CD4-positive, alpha-beta T cell treated with Interleukin-21 for 1 hour (primary cell): ENCODE results near the gene ISL2.
"Not testable (repeated sequence)": the region's sequence is repeated elsewhere in the genome, so short reads cannot be mapped to it uniquely, and the experiment has no call there.

ENCODE experiments used
- DNase-seq: peaks from one replicate; pipeline ENCODE4 v3.0.0-alpha.2; 2020

Gene ISL2

GRCh38 chr15:76336254-76337058, at the start of gene ISL2:
Gene ISL2 (plus strand): TSS chr15:76336773. CDS start chr15:76336884, 111 bp downstream.
- peak; percentile 72 for DNase-seq

GRCh38 chr15:76289582-76289981, 47.0 kb upstream of the ISL2 start:
- DNase-seq = no peak

DNA sequence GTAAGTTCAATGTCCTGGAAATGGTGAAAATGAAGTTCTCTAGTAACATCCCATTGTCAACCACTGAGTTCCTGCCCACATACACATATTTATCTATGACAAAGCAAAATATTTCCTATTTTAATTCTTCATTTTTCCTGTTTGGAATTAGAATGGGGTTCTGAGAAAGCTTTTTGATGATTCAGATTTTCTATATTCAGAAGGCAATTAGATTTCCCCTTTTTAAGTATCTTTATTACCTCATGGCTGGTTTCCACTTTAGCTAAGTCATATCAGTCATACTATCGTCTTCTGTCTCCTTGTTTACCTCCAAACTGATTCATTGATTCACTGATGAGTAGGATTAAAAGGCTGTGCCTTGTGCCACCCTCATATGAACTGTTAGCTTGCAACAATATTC, 43.2 kb upstream of the ISL2 start:
- no peak for DNase-seq

DNA sequence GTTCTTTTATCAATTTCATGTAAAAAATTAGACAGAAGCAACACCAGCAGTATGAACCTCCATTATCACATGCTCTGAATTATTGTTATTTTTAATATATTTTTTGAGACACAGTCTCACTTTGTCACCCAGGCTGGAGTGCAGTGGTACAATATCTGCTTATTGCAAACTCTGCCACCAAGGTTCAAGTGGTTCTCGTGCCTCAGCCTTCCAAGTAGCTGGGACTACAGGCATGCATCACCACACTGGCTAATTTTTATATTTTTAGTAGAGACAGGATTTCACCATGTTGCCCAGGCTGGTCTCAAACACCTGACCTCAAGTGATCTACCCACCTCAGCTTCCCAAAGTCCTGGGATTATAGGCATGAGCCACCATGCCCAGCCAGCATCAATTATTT, 42.1 kb upstream of the ISL2 start:
- DNase-seq = not testable (repeated sequence)

DNA sequence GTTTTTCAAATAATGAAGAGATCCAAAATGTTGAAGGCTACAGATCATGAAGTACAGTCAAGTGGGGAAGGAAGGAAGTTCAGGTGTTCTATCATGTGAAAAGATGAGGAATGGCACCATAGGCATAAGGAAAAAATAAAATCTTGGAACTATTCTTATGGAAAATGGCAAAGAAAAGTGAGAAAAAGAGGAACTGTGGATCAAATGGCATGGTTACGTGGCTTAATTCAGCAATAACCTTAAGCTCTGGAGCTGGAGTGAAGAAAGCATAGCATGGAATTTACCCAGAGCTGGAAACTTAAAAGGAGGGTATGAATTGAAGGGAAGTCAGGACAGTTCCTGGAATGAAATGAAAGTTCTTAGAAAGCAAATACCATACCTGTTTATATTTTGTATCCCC, 39.7 kb upstream of the ISL2 start:
- DNase-seq = no peak

- not testable (repeated sequence) for DNase-seq
Measured at GRCh38 chr15:76297951-76298350, 38.6 kb upstream of the ISL2 start.

- no peak for DNase-seq
Measured at GRCh38 chr15:76298986-76299385, 37.6 kb upstream of the ISL2 start.

DNA sequence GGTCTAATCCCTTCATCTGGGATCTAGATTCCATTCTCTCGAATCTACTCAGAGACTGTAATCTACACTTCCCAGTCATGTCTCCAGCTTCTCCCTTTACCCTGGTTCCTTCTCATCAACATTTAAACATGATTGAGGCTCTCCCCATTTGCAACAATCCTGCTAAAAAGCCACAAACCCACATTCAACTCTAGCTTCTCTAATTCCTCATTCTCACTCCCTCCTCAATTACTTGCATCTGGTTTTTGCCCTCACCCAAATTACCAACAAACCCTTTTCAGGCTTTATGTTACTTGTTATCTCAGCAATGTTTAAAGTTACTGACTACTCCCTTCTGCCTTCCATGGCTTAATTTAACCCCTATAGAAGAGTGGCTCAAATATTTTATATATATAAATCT, 36.8 kb upstream of the ISL2 start:
- DNase-seq = no peak

DNA sequence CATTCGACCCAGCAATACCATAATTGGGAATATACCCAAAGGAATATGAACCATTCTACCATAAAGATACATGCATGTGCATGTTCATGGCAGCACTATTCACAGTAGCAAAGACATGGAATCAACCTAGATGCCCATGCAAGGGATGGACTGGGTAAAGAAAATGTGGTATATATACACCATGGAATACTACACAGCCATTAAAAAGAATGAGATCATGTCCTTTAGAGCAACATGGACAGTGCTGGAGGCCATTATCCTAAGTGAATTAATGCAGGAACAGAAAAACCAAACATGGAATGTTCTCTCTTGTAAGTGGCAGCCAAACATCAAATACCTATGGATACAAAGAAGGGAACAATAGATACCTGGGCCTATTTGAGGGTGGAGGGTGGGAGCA, 32.7 kb upstream of the ISL2 start:
- no peak for DNase-seq

DNA sequence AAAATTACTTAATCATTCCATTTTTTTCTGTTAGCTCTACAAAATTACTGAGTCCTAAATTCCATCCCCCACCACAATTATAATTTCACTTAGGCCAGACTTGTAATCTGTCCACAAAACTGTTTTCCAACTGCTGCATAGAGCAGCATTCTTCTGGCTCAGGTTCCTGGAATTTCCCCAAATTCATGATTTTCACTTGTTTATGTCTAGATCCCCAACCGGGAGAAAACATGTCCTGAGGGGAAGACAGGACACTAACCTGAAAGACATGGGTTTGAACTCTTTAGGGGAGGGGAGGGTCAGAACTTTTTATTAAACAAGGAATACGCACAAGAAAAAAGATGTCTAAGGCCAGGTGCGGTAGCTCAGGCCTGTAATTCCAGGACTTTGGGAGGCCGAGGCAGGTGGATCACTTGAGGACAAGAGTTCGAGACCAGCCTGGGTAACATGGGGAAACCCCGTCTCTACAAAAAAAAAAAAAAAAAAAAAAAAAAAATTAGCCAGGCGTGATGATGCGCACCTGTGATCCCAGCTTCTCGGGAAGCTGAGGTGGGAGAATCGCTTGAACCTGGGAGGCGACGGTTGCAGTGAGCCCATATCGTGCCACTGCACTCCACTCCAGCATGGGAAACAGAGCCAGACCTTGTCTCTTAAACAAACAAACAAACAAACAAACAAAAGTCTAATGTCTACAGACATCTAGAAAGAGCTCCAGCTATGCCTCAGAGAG, 26.8 kb upstream of the ISL2 start:
- DNase-seq = no peak

GRCh38 chr15:76310475-76311099, 26.0 kb upstream of the ISL2 start:
- peak; percentile 27 for DNase-seq

DNA sequence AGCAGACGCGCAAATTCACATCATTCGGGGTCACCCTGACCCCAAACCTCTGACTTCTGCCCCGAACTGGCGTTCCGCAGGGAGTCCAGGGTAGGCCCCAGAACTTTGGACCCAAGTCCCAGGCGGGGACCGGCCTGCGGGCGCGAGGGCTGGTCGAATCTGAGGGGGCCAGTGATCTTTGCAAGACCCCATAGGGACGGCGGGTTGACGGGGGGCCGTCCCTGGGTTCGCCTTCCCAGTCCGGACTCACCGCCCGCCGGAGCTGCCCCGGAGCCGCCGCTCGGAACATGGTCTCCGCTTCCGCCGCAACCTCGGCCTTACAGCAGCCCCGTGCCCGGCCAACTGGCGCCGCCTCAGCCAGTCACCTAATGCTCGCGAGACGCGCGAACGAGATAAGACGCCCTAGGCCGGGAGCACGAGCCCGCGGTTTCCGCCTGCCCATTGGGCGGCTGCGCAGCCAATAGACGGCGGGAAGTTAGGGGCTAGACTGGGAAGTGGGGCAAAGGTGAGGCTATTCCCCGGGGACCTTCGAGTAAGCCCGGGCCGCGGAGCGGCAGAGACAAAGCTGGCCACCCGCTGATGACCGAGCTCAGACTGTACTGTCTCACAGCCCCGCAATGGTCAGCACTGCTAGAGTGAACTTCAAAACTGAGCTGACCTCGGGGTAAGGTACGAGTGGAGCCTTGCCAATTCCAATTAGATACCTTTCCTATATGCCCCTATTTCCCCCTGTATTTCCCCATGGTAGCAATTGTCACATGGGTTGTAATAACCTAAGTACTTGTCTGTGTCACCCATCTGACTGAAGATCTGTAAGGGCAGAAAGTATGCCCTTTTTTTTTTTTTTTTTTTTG, 25.2 kb upstream of the ISL2 start, which contains the start of gene ETFA:
Gene ETFA (minus strand): TSS at position 370 of the 854 bp plus-strand sequence. CDS start 81 bp downstream, at position 289.
- DNase-seq = peak; percentile 92

- no peak for DNase-seq
Measured at GRCh38 chr15:76312540-76313174, 23.9 kb upstream of the ISL2 start.

- not testable (repeated sequence) for DNase-seq
Measured at GRCh38 chr15:76313175-76313567, 23.4 kb upstream of the ISL2 start.

- no peak for DNase-seq
Measured at GRCh38 chr15:76313731-76314130, 22.8 kb upstream of the ISL2 start.

- no peak for DNase-seq
Measured at GRCh38 chr15:76320012-76320411, 16.6 kb upstream of the ISL2 start.

- DNase-seq = no peak
Measured at GRCh38 chr15:76321171-76321570, 15.4 kb upstream of the ISL2 start.

- DNase-seq = no peak
Measured at GRCh38 chr15:76321602-76322001, 15.0 kb upstream of the ISL2 start.

DNA sequence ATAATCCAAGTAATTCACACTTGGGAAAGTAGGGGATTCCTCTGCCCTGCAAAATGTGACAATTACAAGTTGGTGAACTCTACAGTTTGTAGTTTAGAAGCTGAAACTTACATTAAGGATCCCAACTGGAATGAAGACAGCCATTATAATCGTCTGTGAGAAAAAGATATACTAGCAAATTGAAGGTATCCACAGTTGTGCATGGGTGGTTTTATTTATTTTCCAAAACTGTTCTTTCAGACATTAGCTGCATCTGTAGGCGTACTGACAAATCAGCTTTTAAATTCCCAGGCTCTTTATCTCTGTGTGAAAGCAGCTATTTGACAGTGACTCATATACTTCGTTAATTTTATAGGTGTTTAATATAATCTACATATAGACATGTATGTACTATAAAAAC, 12.5 kb upstream of the ISL2 start:
- DNase-seq = no peak

- no peak for DNase-seq
Measured at GRCh38 chr15:76325704-76326103, 10.9 kb upstream of the ISL2 start.

DNA sequence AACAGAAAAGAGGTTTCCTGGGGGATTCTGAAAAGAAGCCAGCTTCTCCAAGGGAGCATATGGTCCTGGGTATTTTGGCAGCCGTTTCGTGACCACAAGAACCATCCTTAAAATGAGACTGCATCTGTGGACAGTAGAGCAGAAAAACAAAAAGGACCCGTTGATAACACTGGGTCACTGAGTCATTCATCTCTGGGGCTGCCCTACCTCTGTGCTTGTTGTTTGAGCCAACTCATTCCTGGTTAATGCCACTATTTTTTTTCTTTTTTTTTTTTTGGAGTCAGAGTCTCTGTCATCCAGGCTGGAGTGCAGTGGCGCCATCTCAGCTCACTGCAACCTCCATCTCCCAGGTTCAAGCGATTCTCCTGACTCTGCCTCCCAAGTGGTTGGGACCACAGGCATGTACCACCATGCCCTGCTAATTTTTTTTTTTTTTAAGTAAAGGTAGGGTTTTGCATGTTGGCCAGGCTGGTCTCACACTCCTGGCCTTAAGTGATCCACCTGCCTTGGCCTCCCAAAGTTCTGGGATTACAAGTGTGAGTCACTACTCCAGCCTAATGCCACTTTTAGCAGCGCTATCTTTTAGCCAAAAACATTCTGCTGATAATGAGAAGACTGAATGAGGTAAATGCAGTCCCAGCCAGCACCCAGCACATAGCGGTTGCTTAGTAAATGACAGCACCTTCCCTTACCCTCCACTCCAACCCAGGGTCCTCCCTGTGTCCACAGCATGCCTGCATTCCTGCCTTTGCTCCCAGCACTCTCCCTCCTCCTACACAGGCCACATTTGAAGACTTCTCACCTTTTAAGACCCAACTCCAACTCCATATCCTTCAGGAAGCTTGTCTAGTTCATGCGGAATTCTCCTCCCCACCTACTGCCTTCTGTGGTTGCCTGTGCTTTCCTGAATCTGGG, 9.1 kb upstream of the ISL2 start:
- no peak for DNase-seq
